Prostate gland (tissue), 2 donors: ENCODE data around the gene GPC2.

Experiments
- CTCF ChIP-seq, 4 experiments: fragments of 200-600 bp in 2 of 4; fragments of 450-650 bp in 2 of 4; sonication (generic) in 2 of 4; IDR thresholded peaks; 1 replicate in 3 of 4; 2 replicates in 1 of 4; pipeline ENCODE4 v1.5.1; 2016 to 2019; ENCODE audit warnings: antibody characterized with exemption in 4 of 4, mild to moderate bottlenecking in 2 of 4, moderate library complexity in 2 of 4
- POLR2A ChIP-seq: fragments of 450-650 bp; IDR thresholded peaks from one replicate; pipeline ENCODE4 v1.6.1; 2016; ENCODE audit warnings: antibody characterized with exemption, mild to moderate bottlenecking
- POLR2AphosphoS5 ChIP-seq: sonication (generic); formaldehyde crosslinking; IDR thresholded peaks from one replicate; pipeline ENCODE4 v1.6.1; 2017; ENCODE audit warnings: antibody characterized with exemption

GRCh38 chr7:100128637-100128963 lies 48.6 kb downstream of the GPC2 start:
- TF ChIP-seq CTCF (IDR thresholded peaks at IDR 0.05) (no peak), POLR2A (no peak), POLR2AphosphoS5 (no peak)
